Kasumi-1 (cell line): ENCODE results near the gene BROX.

Experiments used
- DNase-seq, 2 experiments: peaks; one replicate each; lab custom pipeline; 2025; lab: John Stamatoyannopoulos, UW

The BROX gene

DNA sequence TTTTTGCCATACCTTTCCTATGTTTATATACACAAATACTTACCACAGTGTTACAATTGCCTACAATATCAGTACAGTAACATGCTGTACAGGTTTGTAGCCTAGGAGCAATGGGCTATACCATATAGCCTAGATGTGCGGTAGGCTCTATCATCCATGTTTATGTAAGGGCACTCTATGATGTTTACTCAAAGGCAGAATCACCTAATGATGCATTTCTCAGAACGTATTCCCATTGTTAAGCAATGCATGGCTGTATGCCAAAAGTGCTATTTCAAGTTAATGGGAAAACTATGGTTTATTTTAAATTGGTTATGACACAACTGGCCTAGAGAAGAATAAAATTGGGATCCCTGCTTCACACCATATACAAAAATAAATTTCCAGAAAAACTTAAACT lies 65.6 kb downstream of the BROX start:
- no peak for DNase-seq

DNA sequence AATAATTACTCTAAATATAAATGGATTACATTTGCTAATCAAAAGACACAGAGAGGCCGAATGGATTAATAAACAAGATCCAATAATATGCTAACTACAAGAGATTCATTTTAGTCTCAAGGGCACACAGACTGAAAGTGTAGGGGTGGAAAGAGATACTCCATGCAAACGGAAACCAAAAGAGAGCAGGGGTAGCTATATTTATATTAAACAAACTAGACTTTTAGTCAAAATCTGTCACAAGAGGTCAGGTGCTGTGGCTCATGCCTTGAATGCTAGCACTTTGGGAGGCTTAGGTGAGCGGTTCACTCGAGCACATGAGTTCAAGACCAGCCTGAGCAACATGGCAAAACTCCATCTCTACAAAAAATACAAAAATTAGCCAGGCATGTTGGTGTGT lies 68.9 kb downstream of the BROX start:
- no peak for DNase-seq

DNA sequence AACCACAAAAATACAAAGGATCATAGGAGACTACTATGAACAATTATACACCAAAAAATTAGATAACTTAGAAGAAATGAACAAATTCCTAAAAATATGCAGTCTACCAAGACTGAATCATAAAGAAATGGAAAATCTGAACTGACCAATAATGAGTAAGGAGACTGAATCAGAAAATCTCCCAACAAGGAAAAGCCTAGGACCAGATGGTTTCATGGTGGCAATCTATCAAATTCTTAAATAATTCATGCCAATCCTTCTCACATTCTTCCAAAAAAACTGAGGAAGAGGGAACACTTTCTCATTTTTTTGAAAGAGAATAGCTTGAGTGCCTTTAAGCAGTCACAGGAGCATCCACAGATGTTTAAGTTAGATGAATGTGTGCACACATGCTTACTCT lies 70.7 kb downstream of the BROX start:
- no peak for DNase-seq

DNA sequence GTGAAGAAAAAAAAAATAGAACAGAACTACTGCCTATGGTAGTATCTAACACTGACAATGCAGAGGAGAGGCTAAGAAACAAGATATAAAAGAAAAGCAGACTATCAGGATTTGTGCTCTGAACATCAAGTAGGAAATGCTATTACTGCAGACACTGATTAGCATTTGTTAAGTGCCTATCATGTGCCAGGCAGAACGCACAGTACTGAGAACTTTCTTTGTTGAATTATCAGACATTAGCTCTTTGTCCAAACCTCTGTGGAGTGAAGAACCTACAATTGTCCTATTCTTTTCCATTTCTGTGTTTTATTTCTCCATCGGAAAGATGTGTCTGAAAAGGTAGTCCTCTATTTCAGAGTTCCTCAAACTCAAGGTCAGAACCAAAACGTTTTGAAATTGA lies 72.0 kb downstream of the BROX start:
- DNase-seq = no peak
